SU-DHL-6 (cell line): ENCODE measurements around the gene TENM4.

Experiments used
- H2AFZ ChIP-seq: fragments of 200-600 bp; sonication (generic); 2 replicates; pipeline ENCODE4 v1.6.1; 2014; ENCODE audit warnings: low read depth, mild to moderate bottlenecking, moderate library complexity, mixed read lengths, antibody characterized with exemption, low read length; ENCODE audit not compliant: severe bottlenecking
- H3F3A ChIP-seq: fragments of 200-600 bp; shearing (Covaris generic); 2 replicates; pipeline ENCODE4 v1.6.0; 2016; ENCODE audit warnings: antibody characterized with exemption, mild to moderate bottlenecking; ENCODE audit not compliant: insufficient read depth
- H3K27ac ChIP-seq: fragments of 200-600 bp; sonication (generic); 2 replicates; pipeline ENCODE4 v1.5.1; 2016; ENCODE audit warnings: low read depth, mild to moderate bottlenecking, low read length, moderate library complexity, mixed read lengths
- H3K27me3 ChIP-seq: fragments of 200-600 bp; sonication (generic), shearing (Covaris generic); 2 replicates; pipeline ENCODE4 v1.6.0; 2014; ENCODE audit warnings: mild to moderate bottlenecking, low read length
- H3K36me3 ChIP-seq: fragments of 200-600 bp; sonication (generic); 2 replicates; pipeline ENCODE4 v1.6.1; 2014; ENCODE audit warnings: mild to moderate bottlenecking, low read length, mixed read lengths
- H3K4me2 ChIP-seq: fragments of 300-600, 200-600 bp; shearing (Covaris generic), sonication (generic); 2 replicates; pipeline ENCODE4 v1.6.0; 2014; ENCODE audit warnings: low read length, low read depth, mild to moderate bottlenecking; ENCODE audit not compliant: poor library complexity, severe bottlenecking
- H3K4me3 ChIP-seq: fragments of 200-600 bp; sonication (generic); 2 replicates; pipeline ENCODE4 v1.5.1; 2014; ENCODE audit warnings: antibody characterized with exemption, low read length, mild to moderate bottlenecking, mixed read lengths; ENCODE audit not compliant: insufficient read depth, poor library complexity, severe bottlenecking
- H3K79me2 ChIP-seq: fragments of 200-600 bp; sonication (generic); 2 replicates; pipeline ENCODE4 v1.6.1; 2014; ENCODE audit warnings: mild to moderate bottlenecking, low read length, moderate library complexity; ENCODE audit not compliant: insufficient read depth
- H3K9ac ChIP-seq: fragments of 200-600 bp; sonication (generic); 2 replicates; pipeline ENCODE4 v1.7.0; 2014; ENCODE audit warnings: mild to moderate bottlenecking, low read length
- H3K9me2 ChIP-seq: fragments of 200-600 bp; sonication (generic); replicated peaks from 2 replicates; pipeline ENCODE4 v1.6.1; 2014; ENCODE audit warnings: low read length; ENCODE audit not compliant: insufficient read depth
- H3K9me3 ChIP-seq: fragments of 200-600 bp; sonication (generic); 2 replicates; pipeline ENCODE4 v1.6.1; 2014; ENCODE audit warnings: low read length, mixed read lengths; ENCODE audit not compliant: insufficient read depth
- H4K20me1 ChIP-seq: fragments of 200-600 bp; sonication (generic); 2 replicates; pipeline ENCODE4 v1.6.1; 2014; ENCODE audit warnings: low read depth, mild to moderate bottlenecking, antibody characterized with exemption, low read length, moderate library complexity, mixed read lengths
- CTCF ChIP-seq: fragments of 200-600 bp; sonication (generic); IDR thresholded peaks from one replicate; pipeline ENCODE4 v1.5.1; 2017; ENCODE audit warnings: antibody characterized with exemption, mild to moderate bottlenecking, low read length, moderate library complexity; ENCODE audit not compliant: insufficient read depth, poor library complexity, severe bottlenecking
- EZH2phosphoT487 ChIP-seq: fragments of 200-600 bp; sonication (generic), shearing (Covaris generic); conservative IDR thresholded peaks from 2 replicates; pipeline ENCODE4 v1.6.1; 2018; ENCODE audit warnings: mild to moderate bottlenecking, antibody characterized with exemption, low read length, moderate library complexity, mixed read lengths

TENM4 gene

GRCh38 chr11:79160791-79161403, 279.9 kb downstream of the TENM4 start:
- TF ChIP-seq EZH2phosphoT487 (no peak), CTCF (no peak)
- no peak overlapping the region for H3K4me3 ChIP-seq
- no peaks in the 10 kb centered on the region for H3K9me2 ChIP-seq
- H2AFZ ChIP-seq, result no peak overlapping the region
- H3K4me2 ChIP-seq, result no peak overlapping the region
- H3K27ac ChIP-seq, result no peak overlapping the region
- no peaks in the 10 kb centered on the region for H3K36me3 ChIP-seq
- no peak overlapping the region for H3K9ac ChIP-seq
- H3F3A ChIP-seq, result no peaks in the 10 kb centered on the region
- H4K20me1 ChIP-seq, result no peaks in the 10 kb centered on the region
- H3K79me2 ChIP-seq, result no peaks in the 10 kb centered on the region
- H3K9me3 ChIP-seq, result no peaks in the 10 kb centered on the region
- no peaks in the 10 kb centered on the region for H3K27me3 ChIP-seq

- Histone ChIP-seq H3K9ac (no peak overlapping the region), H3K4me2 (no peak overlapping the region), H3K4me3 (no peak overlapping the region), H3K9me3 (no peaks in the 10 kb centered on the region), H3F3A (no peaks in the 10 kb centered on the region), H3K27me3 (no peaks in the 10 kb centered on the region), H3K9me2 (no peaks in the 10 kb centered on the region), H3K27ac (no peak overlapping the region), H2AFZ (no peak overlapping the region), H4K20me1 (no peaks in the 10 kb centered on the region), H3K36me3 (no peaks in the 10 kb centered on the region), H3K79me2 (no peaks in the 10 kb centered on the region)
- no peak for TF ChIP-seq CTCF
- TF ChIP-seq EZH2phosphoT487, result no peak
Measured at GRCh38 chr11:79159657-79160450, 281.0 kb downstream of the TENM4 start.

- Histone ChIP-seq H4K20me1 (no peaks in the 10 kb centered on the region), H3K9ac (no peak overlapping the region), H3F3A (no peaks in the 10 kb centered on the region), H3K27ac (no peak overlapping the region), H2AFZ (no peak overlapping the region), H3K9me2 (no peaks in the 10 kb centered on the region), H3K79me2 (no peaks in the 10 kb centered on the region), H3K4me2 (no peak overlapping the region), H3K9me3 (no peaks in the 10 kb centered on the region), H3K36me3 (no peaks in the 10 kb centered on the region), H3K27me3 (no peaks in the 10 kb centered on the region), H3K4me3 (no peak overlapping the region)
- no peak for TF ChIP-seq EZH2phosphoT487
- TF ChIP-seq CTCF, result no peak
Measured at GRCh38 chr11:79157738-79158137, 283.1 kb downstream of the TENM4 start.
